NCI-H2196 (cell line): ENCODE results near the gene OBP2A.
"Not testable (repeated sequence)": the region's sequence is repeated elsewhere in the genome, so short reads cannot be mapped to it uniquely, and the experiment has no call there.

Experiments
- DNase-seq: peaks from one replicate; lab custom pipeline; 2025; ENCODE audit not compliant: unreplicated experiment; lab: John Stamatoyannopoulos, UW

Gene OBP2A

GRCh38 chr9:135526089-135526729 lies 19.7 kb upstream of the OBP2A start:
- DNase-seq, result no peak

GRCh38 chr9:135526730-135527571 lies 19.0 kb upstream of the OBP2A start:
- no peak for DNase-seq

GRCh38 chr9:135528842-135529435 lies 17.0 kb upstream of the OBP2A start:
- DNase-seq, result not testable (repeated sequence)

- DNase-seq, result no peak
Measured at GRCh38 chr9:135530146-135530545, 15.8 kb upstream of the OBP2A start.

GRCh38 chr9:135531096-135531495 lies 14.8 kb upstream of the OBP2A start:
- DNase-seq, result no peak

DNA sequence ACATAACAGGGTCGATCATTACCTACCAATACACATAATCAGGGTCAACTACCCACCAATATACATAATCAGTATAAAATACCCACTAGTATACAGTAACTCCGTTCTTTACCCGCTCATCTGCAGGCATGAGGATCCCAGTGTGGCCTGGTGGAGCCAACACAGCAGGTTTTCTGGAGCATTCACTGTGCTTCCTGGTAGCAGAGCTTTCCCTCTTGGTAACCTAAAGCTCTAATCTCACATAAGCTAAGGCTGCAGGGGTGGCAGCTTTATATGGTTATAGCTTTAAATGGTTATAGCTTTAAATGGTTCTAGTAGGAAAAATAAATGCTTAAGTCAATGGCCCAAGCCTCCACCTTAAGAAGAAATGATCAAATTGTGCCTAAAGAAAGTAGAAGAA lies 12.8 kb upstream of the OBP2A start:
- DNase-seq, result no peak

DNA sequence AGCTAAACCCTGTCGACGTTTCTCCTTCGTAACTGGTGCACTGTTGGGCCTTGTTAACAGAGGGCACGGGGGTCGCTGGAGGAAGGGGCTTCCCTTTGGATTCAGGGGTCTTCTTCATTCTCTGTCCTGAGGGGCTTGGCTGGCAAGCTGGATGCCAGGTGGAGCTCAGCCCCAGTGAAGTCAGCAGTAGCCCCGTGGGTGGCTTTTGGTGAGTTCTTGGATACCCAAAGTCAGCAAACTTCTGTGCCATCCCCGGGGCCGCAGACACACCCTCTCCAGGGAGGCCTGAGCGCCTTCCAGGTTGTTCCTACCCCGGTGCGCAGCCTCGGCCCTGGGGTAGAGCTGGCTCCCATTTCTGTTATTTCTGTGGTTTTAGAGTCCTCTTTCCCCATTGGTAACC lies 12.3 kb upstream of the OBP2A start:
- DNase-seq, result no peak

GRCh38 chr9:135534192-135534711 lies 11.7 kb upstream of the OBP2A start:
- not testable (repeated sequence) for DNase-seq

GRCh38 chr9:135534826-135535225 lies 11.1 kb upstream of the OBP2A start:
- not testable (repeated sequence) for DNase-seq

DNA sequence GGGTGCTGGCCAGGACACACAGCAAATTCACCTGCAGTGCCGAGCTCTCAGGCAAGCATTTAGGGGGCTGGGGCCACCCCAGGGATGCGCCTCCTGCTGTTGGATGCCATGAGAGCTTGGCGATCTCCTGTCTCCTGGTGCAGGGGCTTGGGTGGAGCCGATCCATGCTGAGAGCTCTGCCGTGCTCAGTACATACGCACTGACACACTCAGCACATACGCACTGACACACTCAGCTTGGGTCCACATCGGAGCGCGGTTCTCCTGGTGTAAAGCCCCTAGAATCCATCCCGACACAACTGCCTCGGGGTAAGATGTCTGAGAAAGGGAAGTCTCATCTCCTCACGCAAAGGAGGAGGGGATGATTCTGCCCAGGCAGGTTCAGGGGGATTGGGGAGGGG lies 10.3 kb upstream of the OBP2A start:
- DNase-seq, result not testable (repeated sequence)

DNA sequence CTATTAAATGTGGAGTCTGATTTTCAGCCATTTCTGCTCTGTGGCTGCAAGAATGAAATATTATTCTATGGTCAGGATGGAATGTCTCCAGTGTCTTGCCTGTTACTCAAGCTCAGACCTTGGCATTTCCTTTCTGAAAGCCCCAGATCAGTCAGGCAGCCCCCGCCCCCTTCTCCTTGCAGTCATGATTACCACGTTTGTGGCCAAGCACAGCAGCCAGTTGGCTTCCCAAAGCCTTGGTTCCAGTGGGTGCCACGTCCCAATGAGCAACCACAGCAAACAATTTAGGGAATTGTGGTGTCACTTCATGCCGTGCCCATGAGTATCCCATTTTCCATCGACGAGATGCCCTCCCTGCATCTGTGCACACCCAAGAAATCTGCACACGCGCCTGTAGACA lies 9.7 kb upstream of the OBP2A start:
- no peak for DNase-seq

DNA sequence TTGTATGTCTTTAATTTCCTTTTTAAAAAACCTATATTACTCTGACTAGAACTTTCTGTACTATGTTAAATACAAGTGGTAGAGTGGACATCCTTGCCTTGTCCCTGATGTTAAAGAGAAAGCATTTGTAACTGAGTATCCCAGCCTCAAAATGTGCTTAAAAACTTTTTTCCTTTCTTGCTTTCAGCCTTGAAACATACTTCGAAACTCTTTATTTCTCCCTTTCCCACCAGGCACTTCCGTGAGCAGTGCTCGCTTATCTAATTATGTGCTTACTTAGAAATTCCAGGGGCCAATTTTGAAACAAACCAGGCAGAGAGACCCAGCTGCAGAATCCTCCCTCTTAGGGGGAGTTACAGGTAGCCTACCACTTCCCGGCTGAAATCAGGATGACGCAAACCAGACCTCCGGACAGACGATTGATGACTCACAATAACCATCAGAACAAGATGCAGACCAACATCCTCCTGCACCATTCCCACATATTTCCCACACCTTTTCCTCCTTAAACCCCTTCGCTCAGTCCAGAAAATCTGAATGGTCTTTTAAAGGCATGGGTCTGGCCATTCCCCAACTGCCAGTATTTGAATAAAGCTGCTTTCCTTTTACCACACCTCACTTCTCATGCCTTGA lies 2.5 kb upstream of the OBP2A start:
- not testable (repeated sequence) for DNase-seq

GRCh38 chr9:135544981-135545635 lies 818 bp upstream of the OBP2A start:
- DNase-seq, result no peak

DNA sequence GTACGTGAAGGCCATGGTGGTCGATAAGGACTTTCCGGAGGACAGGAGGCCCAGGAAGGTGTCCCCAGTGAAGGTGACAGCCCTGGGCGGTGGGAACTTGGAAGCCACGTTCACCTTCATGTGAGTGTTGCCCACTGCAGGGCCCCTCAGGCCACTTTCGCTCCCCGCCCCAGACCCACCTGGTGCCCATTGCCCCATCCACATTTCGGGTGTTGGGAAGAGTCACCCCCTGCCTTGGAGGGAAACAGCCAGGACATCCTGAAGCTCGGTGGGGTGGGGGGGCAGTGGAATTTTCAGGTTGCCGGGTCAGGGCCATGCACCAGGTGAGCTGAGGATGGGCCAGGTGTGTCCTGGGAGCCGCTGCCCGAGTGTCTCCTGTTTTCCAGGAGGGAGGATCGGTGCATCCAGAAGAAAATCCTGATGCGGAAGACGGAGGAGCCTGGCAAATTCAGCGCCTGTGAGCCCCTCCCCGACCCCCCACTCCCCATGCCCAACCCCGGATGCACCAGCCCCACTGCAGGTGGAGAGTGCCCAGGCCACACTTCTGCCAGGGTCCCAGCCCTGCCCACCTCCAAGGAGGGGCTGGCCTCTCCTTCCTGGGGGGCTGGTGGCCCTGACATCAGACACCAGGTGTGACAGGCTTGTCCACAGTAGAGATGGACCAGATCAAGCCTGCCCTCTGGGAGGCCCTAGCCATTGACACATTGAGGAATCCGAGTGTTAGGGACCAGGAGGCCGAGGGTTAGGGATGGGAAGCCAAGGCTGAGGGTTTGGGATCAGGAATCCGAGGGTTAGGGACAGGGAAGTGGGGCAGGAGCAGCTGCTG lies 1.1 kb downstream of the OBP2A start:
- not testable (repeated sequence) for DNase-seq

DNA sequence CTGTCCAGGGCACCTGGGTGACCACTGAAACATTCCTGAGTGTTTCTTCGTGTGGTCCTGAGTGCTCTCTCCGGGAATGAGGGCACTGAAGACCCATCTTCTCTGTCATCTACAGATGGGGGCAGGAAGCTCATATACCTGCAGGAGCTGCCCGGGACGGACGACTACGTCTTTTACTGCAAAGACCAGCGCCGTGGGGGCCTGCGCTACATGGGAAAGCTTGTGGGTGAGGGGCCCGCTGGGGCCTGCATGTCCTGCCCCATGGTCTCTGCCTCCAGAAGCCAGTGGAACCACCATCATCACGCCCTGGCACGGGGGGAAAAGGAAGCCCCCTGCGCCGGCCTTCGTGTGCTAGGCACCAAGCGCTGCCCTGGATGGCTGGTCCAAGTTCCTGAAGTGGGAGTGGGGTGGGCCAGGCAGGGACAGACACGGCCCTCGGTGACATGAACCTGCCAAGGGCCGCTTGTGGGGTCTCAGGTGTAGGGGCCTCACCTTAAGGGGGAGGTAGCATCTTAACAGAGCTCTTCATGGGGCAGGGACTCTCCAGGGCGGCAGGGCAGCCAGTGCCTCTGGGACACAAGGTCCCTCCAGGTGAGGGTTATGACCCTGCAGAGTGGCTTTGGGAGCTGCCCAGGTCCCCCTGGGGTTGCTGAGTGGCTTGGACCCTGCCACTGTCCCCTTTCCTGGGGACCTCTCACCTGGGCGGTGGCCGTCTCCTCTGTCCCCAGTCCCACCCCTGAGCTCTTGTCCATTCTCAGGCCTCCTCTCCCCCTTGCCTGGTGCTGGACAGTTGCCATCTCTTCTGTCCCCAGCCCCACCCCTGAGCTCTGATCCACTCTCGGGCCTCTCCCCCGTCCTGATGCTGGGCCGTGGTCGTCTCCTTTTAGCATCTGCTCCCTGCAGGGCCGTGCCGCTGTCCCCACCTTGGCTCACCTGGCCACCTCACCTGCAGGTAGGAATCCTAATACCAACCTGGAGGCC lies 2.1 kb downstream of the OBP2A start:
- DNase-seq, result no peak

DNA sequence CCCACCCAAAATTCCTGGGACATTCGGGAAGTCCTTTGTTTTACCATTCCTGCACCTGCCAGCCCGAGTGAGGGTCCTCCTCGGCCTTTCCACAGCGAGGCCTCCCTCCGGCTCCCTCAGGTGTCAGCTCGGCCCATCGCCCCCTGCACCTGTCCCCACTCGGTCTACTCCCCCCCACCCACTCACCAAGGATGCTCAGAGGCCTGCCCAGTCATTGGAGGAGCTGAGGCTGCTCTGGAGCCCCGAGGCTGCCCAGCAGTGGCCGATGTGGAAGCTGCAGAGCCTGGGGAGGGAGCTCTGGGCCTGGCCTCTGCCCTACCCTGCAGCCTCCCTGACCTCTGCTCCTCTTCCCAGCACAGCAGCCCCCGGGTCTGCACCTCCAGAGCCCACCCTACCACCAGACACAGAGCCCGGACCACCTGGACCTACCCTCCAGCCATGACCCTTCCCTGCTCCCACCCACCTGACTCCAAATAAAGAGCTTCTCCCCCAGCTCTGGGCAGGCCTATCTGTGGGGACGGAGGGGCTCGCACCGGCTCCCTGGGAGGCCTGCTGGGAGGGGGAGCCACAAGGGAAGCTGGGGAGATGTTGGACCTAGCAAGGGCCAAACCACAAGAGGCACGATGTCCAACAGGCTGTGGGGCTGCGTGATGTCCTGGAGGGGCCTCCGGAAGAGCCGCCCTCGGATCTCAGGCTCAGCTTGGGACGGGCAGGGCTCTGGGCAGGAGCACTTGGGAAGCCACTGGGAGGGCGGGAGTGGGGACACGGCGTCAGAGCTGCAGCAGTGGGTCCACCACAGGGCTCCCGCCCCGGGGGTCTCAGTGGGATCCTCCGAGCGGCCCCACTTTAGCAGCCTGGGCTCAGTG lies 3.8 kb downstream of the OBP2A start:
- DNase-seq, result not testable (repeated sequence)

DNA sequence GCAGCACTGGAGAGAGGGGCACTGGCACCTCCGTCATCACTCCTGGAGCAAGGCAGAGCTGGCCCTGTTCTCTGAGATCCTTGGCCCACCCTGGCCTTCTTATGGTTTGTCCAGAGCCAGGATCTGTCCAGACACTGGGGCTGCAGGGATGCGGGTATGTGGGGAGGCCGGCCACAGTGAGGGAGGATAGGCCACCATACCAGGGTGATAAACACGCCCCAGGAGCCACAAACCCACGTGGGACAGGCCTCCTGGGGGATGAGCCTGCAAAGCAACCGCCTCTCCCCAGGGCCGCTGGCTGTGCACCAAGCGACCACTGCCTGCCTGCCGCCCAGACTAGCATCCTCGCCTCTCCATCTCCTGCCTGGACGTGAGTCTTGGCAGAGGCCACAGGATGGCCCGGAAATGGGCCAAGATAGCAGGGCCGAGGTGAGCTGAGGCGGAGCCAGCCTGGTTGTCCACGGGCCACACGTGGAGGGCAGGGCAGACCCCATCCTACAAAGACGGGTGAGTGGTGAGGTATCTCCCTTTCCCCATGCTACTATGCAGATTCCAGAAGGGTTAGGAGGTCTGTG lies 4.5 kb downstream of the OBP2A start:
- no peak for DNase-seq

DNA sequence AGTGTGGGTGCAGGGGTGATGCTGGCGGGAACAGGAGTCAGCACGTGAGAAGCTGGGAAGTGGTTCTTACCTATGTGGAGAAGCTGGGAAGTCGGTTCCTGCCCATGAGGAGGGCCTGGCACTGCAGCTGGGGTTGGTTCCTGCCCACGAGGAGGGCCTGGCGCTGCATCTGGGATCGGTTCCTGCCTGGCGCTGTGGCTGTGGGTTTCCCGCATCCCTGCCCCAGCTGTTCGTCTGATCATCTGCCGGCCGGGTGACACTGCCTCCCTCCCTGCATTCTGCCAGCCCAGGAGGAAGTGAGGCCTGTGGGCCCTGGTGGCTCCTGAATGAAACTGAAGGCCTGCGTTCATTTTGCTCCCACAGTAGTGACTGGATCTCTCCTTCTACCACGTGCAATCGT lies 5.1 kb downstream of the OBP2A start:
- no peak for DNase-seq
